Activated CD8-positive, alpha-beta T cell treated with anti-CD3 and anti-CD28 coated beads for 36 hours (primary cell): ENCODE results near the gene KCNMA1. TPM values are rescaled to one million over a fixed set of nuclear protein-coding genes. Genes with fewer than 3 reads are reported as not detected.

Experiments
- ATAC-seq: fragments of 200-7000 bp; cut with Tn5 transposase; one replicate; pipeline ENCODE4 v1.10.0; 2021; ENCODE audit warnings: mild to moderate bottlenecking, moderate library complexity
- CTCF ChIA-PET: fragments of 350-600 bp; sonication (Branson Sonifier 250); formaldehyde crosslinking; loops from one replicate; lab custom pipeline; 2021; ENCODE audit warnings: antibody characterized with exemption; lab: Charles Lee
- POLR2A ChIA-PET: fragments of 350-600 bp; sonication (Branson Sonifier 250); formaldehyde crosslinking; loops from one replicate; lab custom pipeline; 2021; ENCODE audit warnings: antibody characterized with exemption; lab: Charles Lee
- DNase-seq: peaks from one replicate; pipeline ENCODE4 v3.0.0-alpha.2; 2020
- H3K27ac Mint-ChIP-seq: one replicate; pipeline ENCODE4 v1.8.0; 2021; ENCODE audit warnings: mild to moderate bottlenecking, mixed read lengths
- H3K27me3 Mint-ChIP-seq: one replicate; pipeline ENCODE4 v1.8.0; 2021; ENCODE audit warnings: mixed read lengths
- H3K36me3 Mint-ChIP-seq: one replicate; pipeline ENCODE4 v1.8.0; 2021; ENCODE audit warnings: low read depth, mixed read lengths
- H3K4me1 Mint-ChIP-seq: one replicate; pipeline ENCODE4 v1.8.0; 2021; ENCODE audit warnings: low read depth, mixed read lengths
- H3K4me3 Mint-ChIP-seq: one replicate; pipeline ENCODE4 v1.8.0; 2021; ENCODE audit warnings: mild to moderate bottlenecking, moderate library complexity, mixed read lengths
- H3K9me3 Mint-ChIP-seq: one replicate; pipeline ENCODE4 v1.8.0; 2021; ENCODE audit warnings: mixed read lengths
- CTCF ChIP-seq: fragments of 200-600 bp; IDR thresholded peaks from one replicate; pipeline ENCODE4 v1.8.0; 2022; ENCODE audit warnings: antibody characterized with exemption, mild to moderate bottlenecking
- intact Hi-C: fragments of 100-400 bp; cut with micrococcal nuclease; formaldehyde crosslinking; loops from one replicate; pipeline ENCODE4 v1.10.0; 2022
- total RNA-seq, 2 experiments: library from RNA; stranded (reverse); gene quantifications; one replicate each; pipeline ENCODE4 v1.2.3, GENCODE V29; 2021

KCNMA1 gene
- total RNA-seq, 2 experiments from 2014 or later, result 0.18 TPM; not detected in 1

- CTCF ChIA-PET, result interaction anchor here (1.1 to 1.3 kb wide), 2 partner anchors 24 to 481 kb away, joined by 3 read pairs; no protein-coding TSS in a partner anchor
- no peak overlapping the region for H3K27ac Mint-ChIP-seq
- intact Hi-C loops, result no loop called here
- POLR2A ChIA-PET, result no interaction called here
- TF ChIP-seq CTCF, result no peak
- H3K4me3 Mint-ChIP-seq, result no peak overlapping the region
- peaks cover 32% of the 10 kb centered on the region for H3K27me3 Mint-ChIP-seq
- no peaks in the 10 kb centered on the region for H3K36me3 Mint-ChIP-seq
- H3K4me1 Mint-ChIP-seq, result no peaks in the 10 kb centered on the region
- no peaks in the 10 kb centered on the region for H3K9me3 Mint-ChIP-seq
- DNase-seq (no peak), ATAC-seq (no peak)
These were observed 474.9 kb downstream of the KCNMA1 start for GRCh38 chr10:77162697-77163096.

- H3K9me3 Mint-ChIP-seq, result no peaks in the 10 kb centered on the region
- no peak overlapping the region for H3K27ac Mint-ChIP-seq
- H3K4me1 Mint-ChIP-seq, result no peaks in the 10 kb centered on the region
- POLR2A ChIA-PET, result no interaction called here
- TF ChIP-seq CTCF, result no peak
- H3K36me3 Mint-ChIP-seq, result no peaks in the 10 kb centered on the region
- H3K27me3 Mint-ChIP-seq, result peaks cover 28% of the 10 kb centered on the region
- ATAC-seq (peak; percentile 20), DNase-seq (no peak)
- CTCF ChIA-PET, result interaction anchor here (0.7 to 3.2 kb wide), 4 partner anchors 14 to 484 kb away, joined by 3 to 14 read pairs (median 4); no protein-coding TSS in a partner anchor
- intact Hi-C loops, result no loop called here
- no peak overlapping the region for H3K4me3 Mint-ChIP-seq
These were observed 476.9 kb downstream of the KCNMA1 start for GRCh38 chr10:77160679-77161078.

- POLR2A ChIA-PET, result no interaction called here
- Mint-ChIP-seq H3K4me1 (no peaks in the 10 kb centered on the region), H3K9me3 (no peaks in the 10 kb centered on the region), H3K36me3 (no peaks in the 10 kb centered on the region), H3K27ac (no peak overlapping the region), H3K27me3 (peaks cover 22% of the 10 kb centered on the region), H3K4me3 (no peak overlapping the region)
- intact Hi-C loops, result no loop called here
- DNase-seq, result no peak
- no peak for TF ChIP-seq CTCF
- ATAC-seq, result no peak
- CTCF ChIA-PET, result interaction anchor here (1.4 to 3.2 kb wide), 2 partner anchors 15 to 482 kb away, joined by 4 to 14 read pairs; no protein-coding TSS in a partner anchor
These were observed 478.0 kb downstream of the KCNMA1 start for GRCh38 chr10:77159538-77160110.

GRCh38 chr10:77158666-77159065, 478.9 kb downstream of the KCNMA1 start:
- CTCF ChIA-PET, result interaction anchor here (1.0 kb wide), 1 partner anchor 15 kb away, joined by 3 read pairs; no protein-coding TSS in a partner anchor

More at GRCh38 chr10:77158666-77159065, 478.9 kb downstream of the KCNMA1 start:
- POLR2A ChIA-PET, result no interaction called here
- ATAC-seq (no peak), DNase-seq (no peak)
- Mint-ChIP-seq H3K27ac (no peak overlapping the region), H3K4me1 (no peaks in the 10 kb centered on the region), H3K36me3 (no peaks in the 10 kb centered on the region), H3K27me3 (peaks cover 16% of the 10 kb centered on the region), H3K4me3 (no peak overlapping the region), H3K9me3 (no peaks in the 10 kb centered on the region)
- no peak for TF ChIP-seq CTCF
- intact Hi-C loops, result no loop called here
